Activated CD8-positive, alpha-beta T cell treated with anti-CD3 and anti-CD28 coated beads, Interleukin-2, amount 10 ng/mL, durations not matched to agents 7 days and 5 days (primary cell): ENCODE results near the gene ZNF292. TPM values are rescaled to one million over a fixed set of nuclear protein-coding genes. Genes with fewer than 3 reads are reported as not detected.

Experiments
- total RNA-seq, 2 experiments: library from RNA; stranded (reverse); gene quantifications; one replicate each; pipeline ENCODE4 v1.2.3, GENCODE V29; 2021

Gene ZNF292
- total RNA-seq, 2 experiments from 2014 or later = 48.5 to 50.7 TPM

Other genes starting within 250 kb of the ZNF292 start
- not detected for gene HTR1E, start 218.0 kb upstream of the ZNF292 start, total RNA-seq
- not detected for gene CGA, start 60.5 kb upstream of the ZNF292 start, total RNA-seq
- gene SMIM8, start 167.0 kb downstream of the ZNF292 start, total RNA-seq = 1 to 10 TPM; 8.1 to 8.6 TPM
- not detected for gene GJB7, start 173.7 kb downstream of the ZNF292 start, total RNA-seq
- gene C6orf163, start 189.2 kb downstream of the ZNF292 start, total RNA-seq = 1 to 10 TPM; 1.5 to 1.9 TPM